ENCODE data around the gene SPATS2L. TPM values are rescaled to one million over a fixed set of nuclear protein-coding genes. Genes with fewer than 3 reads are reported as not detected.

Gene SPATS2L
- total and polyA plus RNA-seq, 8 donors = 36.8 to 245 (median 80.7) TPM

- H3K27ac ChIP-seq = peak overlapping the region in 1 of 5 donors; percentile 3
- DNase-seq = no peak
- H3K36me3 ChIP-seq = peaks cover 12 to 66% (median 37%) of the 10 kb centered on the region in 4 donors
- TF ChIP-seq CTCF (IDR thresholded peaks at IDR 0.05) (no peak), EP300 (IDR thresholded peaks at IDR 0.05) (no peak), POLR2A (IDR thresholded peaks at IDR 0.05) (no peak), POLR2AphosphoS5 (IDR thresholded peaks at IDR 0.05) (no peak)
- H3K4me3 ChIP-seq = no peak overlapping the region
- no peaks in the 10 kb centered on the region for H3K4me1 ChIP-seq
- WGBS, 5 donors = 63 to 93% (median 81%) methylated on average over 1 of the region's 1 CpG
- no peaks in the 10 kb centered on the region for H3K9me3 ChIP-seq
- intact Hi-C loops (cut with DNase I; ENCODE audit: low total_unique reads) = no loop called here
- no peaks in the 10 kb centered on the region for H3K27me3 ChIP-seq
Measured at GRCh38 chr2:200442471-200442870, 136.0 kb downstream of the SPATS2L start.

- 70 to 77% (median 72%) methylated on average over 5 of the region's 5 CpGs for WGBS, 5 donors
- TF ChIP-seq POLR2AphosphoS5 (IDR thresholded peaks at IDR 0.05) = no peak
- Histone ChIP-seq H3K27me3 (no peaks in the 10 kb centered on the region), H3K27ac (no peak overlapping the region), H3K9me3 (no peaks in the 10 kb centered on the region), H3K36me3 (peaks cover 12 to 65% (median 37%) of the 10 kb centered on the region in 4 donors), H3K4me1 (no peaks in the 10 kb centered on the region), H3K4me3 (no peak overlapping the region)
- intact Hi-C loops (cut with DNase I; ENCODE audit: low total_unique reads) = no loop called here
- DNase-seq = no peak
Measured at GRCh38 chr2:200443376-200443775, 136.9 kb downstream of the SPATS2L start.

DNA sequence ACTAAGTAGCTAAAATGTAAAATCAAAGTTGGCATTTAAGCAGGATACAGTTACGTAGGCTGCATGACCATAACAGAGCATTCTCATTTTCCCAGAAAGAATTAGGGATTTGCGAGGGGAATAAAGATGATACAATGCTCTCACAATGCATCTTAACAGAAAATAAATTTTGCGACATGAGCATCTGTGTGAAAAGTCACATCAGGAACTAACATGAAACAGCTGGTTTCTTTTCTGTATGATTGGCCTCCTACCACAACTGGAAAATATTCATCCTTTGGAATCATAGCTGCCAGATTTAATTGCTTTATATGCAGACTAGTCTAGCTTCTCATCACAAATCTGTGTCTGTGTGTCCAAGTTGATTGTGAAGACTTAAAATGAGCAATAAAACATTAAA lies 137.4 kb downstream of the SPATS2L start:
- no peaks in the 10 kb centered on the region for H3K4me1 ChIP-seq
- WGBS, 5 donors = 60 to 90% (median 86%) methylated on average over 3 of the region's 3 CpGs
- TF ChIP-seq CTCF (IDR thresholded peaks at IDR 0.05) = no peak
- TF ChIP-seq EP300 (IDR thresholded peaks at IDR 0.05) = no peak
- TF ChIP-seq POLR2AphosphoS5 (IDR thresholded peaks at IDR 0.05) = no peak
- no peak for TF ChIP-seq POLR2A (IDR thresholded peaks at IDR 0.05)
- no peak overlapping the region for H3K27ac ChIP-seq
- H3K4me3 ChIP-seq = no peak overlapping the region
- peak in 1 of 2 donors; percentile 45 for DNase-seq
- intact Hi-C loops (cut with DNase I; ENCODE audit: low total_unique reads) = no loop called here
- H3K9me3 ChIP-seq = no peaks in the 10 kb centered on the region
- H3K36me3 ChIP-seq = peaks cover 12 to 61% (median 37%) of the 10 kb centered on the region in 4 donors
- no peaks in the 10 kb centered on the region for H3K27me3 ChIP-seq

GRCh38 chr2:200444530-200444929 lies 138.0 kb downstream of the SPATS2L start:
- H3K4me3 ChIP-seq = no peak overlapping the region
- no peaks in the 10 kb centered on the region for H3K4me1 ChIP-seq
- H3K27ac ChIP-seq = no peak overlapping the region
- H3K27me3 ChIP-seq = no peaks in the 10 kb centered on the region
- WGBS, 5 donors = 72 to 75% (median 74%) methylated on average over 3 of the region's 3 CpGs
- no peaks in the 10 kb centered on the region for H3K9me3 ChIP-seq
- peaks cover 12 to 55% (median 34%) of the 10 kb centered on the region in 4 donors for H3K36me3 ChIP-seq
- DNase-seq = no peak
- intact Hi-C loops (cut with DNase I; ENCODE audit: low total_unique reads) = no loop called here
- no peak for TF ChIP-seq POLR2AphosphoS5 (IDR thresholded peaks at IDR 0.05)
- no peak for TF ChIP-seq POLR2A (IDR thresholded peaks at IDR 0.05)
- no peak for TF ChIP-seq EP300 (IDR thresholded peaks at IDR 0.05)
- no peak for TF ChIP-seq CTCF (IDR thresholded peaks at IDR 0.05)

- H3K27me3 ChIP-seq = no peaks in the 10 kb centered on the region
- intact Hi-C loops (cut with DNase I; ENCODE audit: low total_unique reads) = no loop called here
- H3K4me1 ChIP-seq = no peaks in the 10 kb centered on the region
- H3K9me3 ChIP-seq = no peaks in the 10 kb centered on the region
- H3K4me3 ChIP-seq = no peak overlapping the region
- DNase-seq = no peak
- TF ChIP-seq POLR2AphosphoS5 (IDR thresholded peaks at IDR 0.05) (no peak), POLR2A (IDR thresholded peaks at IDR 0.05) (no peak), CTCF (IDR thresholded peaks at IDR 0.05) (no peak), EP300 (IDR thresholded peaks at IDR 0.05) (no peak)
- no peak overlapping the region for H3K27ac ChIP-seq
- 44 to 97% (median 89%) methylated on average over 1 of the region's 1 CpG for WGBS, 5 donors
- peaks cover 12 to 49% (median 32%) of the 10 kb centered on the region in 4 donors for H3K36me3 ChIP-seq
Measured at GRCh38 chr2:200445284-200445683, 138.8 kb downstream of the SPATS2L start.
